Stomach (tissue), 9 donors: Measurements from ENCODE around the gene ISG15. TPM values are rescaled to one million over a fixed set of nuclear protein-coding genes. Genes with fewer than 3 reads are reported as not detected.
"Not testable (repeated sequence)": the region's sequence is repeated elsewhere in the genome, so short reads cannot be mapped to it uniquely, and the experiment has no call there.

Experiments used
- DNase-seq, 2 donors: peaks; one replicate each; pipeline versions ENCODE4 v3.0.0 to v3.0.0-alpha.2; 2013 to 2019
- H3K27ac ChIP-seq, 5 donors: fragments of 200-600 bp in 4 of 5; sonication (generic) in 4 of 5; one replicate each; pipeline ENCODE4 v1.5.1; 2013 to 2019; ENCODE audit warnings: mild to moderate bottlenecking in 1 of 5, moderate library complexity in 1 of 5
- H3K27me3 ChIP-seq, 3 donors: fragments of 200-600 bp; sonication (generic); one replicate each; pipeline ENCODE4 v1.5.1; 2017 to 2019; ENCODE audit warnings: mixed run types in 1 of 3
- H3K36me3 ChIP-seq, 4 donors: fragments of 200-600 bp; sonication (generic); 1 replicate in 3 of 4; 2 replicates in 1 of 4; pipeline ENCODE4 v1.5.1; 2016 to 2019
- H3K4me1 ChIP-seq, 4 donors: fragments of 200-600 bp; sonication (generic); one replicate each; pipeline ENCODE4 v1.5.1; 2016 to 2019
- H3K4me3 ChIP-seq, 4 donors: fragments of 200-600 bp; sonication (generic) in 3 of 4; one replicate each; pipeline ENCODE4 v1.5.1; 2016 to 2019; ENCODE audit warnings: mild to moderate bottlenecking in 1 of 4
- H3K9me3 ChIP-seq, 4 donors: fragments of 200-600 bp; sonication (generic); one replicate each; pipeline ENCODE4 v1.5.1; 2016 to 2019
- EP300 ChIP-seq: sonication (generic); formaldehyde crosslinking; IDR thresholded peaks from one replicate; pipeline ENCODE4 v1.6.1; 2017; ENCODE audit warnings: antibody characterized with exemption
- POLR2A ChIP-seq, 4 donors: fragments of 450-650 bp; IDR thresholded peaks; one replicate each; pipeline ENCODE4 v1.6.1; 2016; ENCODE audit warnings: antibody characterized with exemption in 4 of 4, control low read depth in 2 of 4, mild to moderate bottlenecking in 1 of 4, moderate library complexity in 1 of 4
- POLR2AphosphoS5 ChIP-seq, 3 donors: sonication (generic); formaldehyde crosslinking; IDR thresholded peaks; one replicate each; pipeline ENCODE4 v1.6.1; 2016; ENCODE audit warnings: antibody characterized with exemption in 3 of 3
- WGBS, 5 donors: extraction: QIAGEN DNeasy Blood & Tissue Kit in 3 of 5; methylation state at CpG; one replicate each; pipeline versions ENCODE4 v1.1.5 to v1.1.7; 2013 to 2018; 5-methylcytosine and 5-hydroxymethylcytosine counted together
- intact Hi-C: fragments of 100-400 bp; cut with DNase I; formaldehyde crosslinking; loops from one replicate; pipeline ENCODE4 v1.15.1; 2023; ENCODE audit warnings: low total_unique reads
- polyA plus RNA-seq, 3 donors: library from polyadenylated mRNA; stranded (reverse); fragments of 200-250 nt; gene quantifications; one replicate each; pipeline ENCODE4 v1.2.3, GENCODE V29; 2013
- total RNA-seq, 5 donors: library from RNA; depleted of rRNA; stranded (reverse); fragments of >200 nt; gene quantifications; one replicate each; pipeline versions ENCODE4 v1.1.0 to v1.2.3, GENCODE V29; 2014 to 2016
- TF ChIP-seq, protein P1 (sequence below), 7 experiments: fragments of 450-650 bp in 4 of 7; fragments of 200-600 bp in 3 of 7; sonication (generic) in 3 of 7; IDR thresholded peaks; one replicate each; pipeline ENCODE4 v1.5.1; 2016 to 2019; ENCODE audit warnings: antibody characterized with exemption in 7 of 7, control low read depth in 2 of 7, mild to moderate bottlenecking in 1 of 7
- donor health status: healthy with polysubstance abuse.
- donor health status: Bipolar disorder and iron deficiency.
- donor health status: healthy.

The ISG15 gene
- total and polyA plus RNA-seq, 8 donors, result 16.3 to 105 (median 49.1) TPM

DNA sequence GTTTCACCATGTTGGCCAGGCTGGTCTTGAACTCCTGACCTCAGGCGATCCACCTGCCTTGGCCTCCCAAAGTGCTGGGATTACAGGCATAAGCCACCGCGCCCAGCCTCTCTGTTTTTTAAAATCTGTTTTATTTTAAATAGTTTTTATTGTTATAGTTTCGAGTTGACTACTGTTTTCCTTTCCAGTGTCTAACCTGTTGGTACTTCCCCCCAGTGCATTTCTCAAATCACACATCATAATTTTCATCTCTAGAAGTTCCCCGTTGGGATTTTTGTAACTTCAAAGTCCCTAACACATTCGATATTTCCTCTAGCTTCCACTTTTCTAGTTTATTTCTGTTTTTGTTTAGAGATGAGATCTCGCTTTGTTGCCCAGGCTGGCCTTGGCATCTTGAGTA is 20.9 kb upstream of the ISG15 start:
- H3K27me3 ChIP-seq, result peaks cover 0 to 30% (median 3%) of the 10 kb centered on the region in 3 donors
- no peak overlapping the region for H3K4me3 ChIP-seq
- TF ChIP-seq EP300 (no peak), POLR2A (IDR thresholded peaks at IDR 0.05) (no peak), POLR2AphosphoS5 (IDR thresholded peaks at IDR 0.05) (no peak)
- TF ChIP-seq, protein P1, sequence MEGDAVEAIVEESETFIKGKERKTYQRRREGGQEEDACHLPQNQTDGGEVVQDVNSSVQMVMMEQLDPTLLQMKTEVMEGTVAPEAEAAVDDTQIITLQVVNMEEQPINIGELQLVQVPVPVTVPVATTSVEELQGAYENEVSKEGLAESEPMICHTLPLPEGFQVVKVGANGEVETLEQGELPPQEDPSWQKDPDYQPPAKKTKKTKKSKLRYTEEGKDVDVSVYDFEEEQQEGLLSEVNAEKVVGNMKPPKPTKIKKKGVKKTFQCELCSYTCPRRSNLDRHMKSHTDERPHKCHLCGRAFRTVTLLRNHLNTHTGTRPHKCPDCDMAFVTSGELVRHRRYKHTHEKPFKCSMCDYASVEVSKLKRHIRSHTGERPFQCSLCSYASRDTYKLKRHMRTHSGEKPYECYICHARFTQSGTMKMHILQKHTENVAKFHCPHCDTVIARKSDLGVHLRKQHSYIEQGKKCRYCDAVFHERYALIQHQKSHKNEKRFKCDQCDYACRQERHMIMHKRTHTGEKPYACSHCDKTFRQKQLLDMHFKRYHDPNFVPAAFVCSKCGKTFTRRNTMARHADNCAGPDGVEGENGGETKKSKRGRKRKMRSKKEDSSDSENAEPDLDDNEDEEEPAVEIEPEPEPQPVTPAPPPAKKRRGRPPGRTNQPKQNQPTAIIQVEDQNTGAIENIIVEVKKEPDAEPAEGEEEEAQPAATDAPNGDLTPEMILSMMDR (IDR thresholded peaks at IDR 0.05), result no peak
- no peak for DNase-seq
- H3K27ac ChIP-seq, result no peak overlapping the region
- peaks cover 0 to 7% (median 2%) of the 10 kb centered on the region in 4 donors for H3K4me1 ChIP-seq
- H3K36me3 ChIP-seq, result no peaks in the 10 kb centered on the region
- WGBS, 5 donors, result 84 to 91% (median 87%) methylated on average over 7 of the region's 7 CpGs
- intact Hi-C loops, result no loop called here
- H3K9me3 ChIP-seq, result peaks cover 0 to 18% (median 12%) of the 10 kb centered on the region in 4 donors

DNA sequence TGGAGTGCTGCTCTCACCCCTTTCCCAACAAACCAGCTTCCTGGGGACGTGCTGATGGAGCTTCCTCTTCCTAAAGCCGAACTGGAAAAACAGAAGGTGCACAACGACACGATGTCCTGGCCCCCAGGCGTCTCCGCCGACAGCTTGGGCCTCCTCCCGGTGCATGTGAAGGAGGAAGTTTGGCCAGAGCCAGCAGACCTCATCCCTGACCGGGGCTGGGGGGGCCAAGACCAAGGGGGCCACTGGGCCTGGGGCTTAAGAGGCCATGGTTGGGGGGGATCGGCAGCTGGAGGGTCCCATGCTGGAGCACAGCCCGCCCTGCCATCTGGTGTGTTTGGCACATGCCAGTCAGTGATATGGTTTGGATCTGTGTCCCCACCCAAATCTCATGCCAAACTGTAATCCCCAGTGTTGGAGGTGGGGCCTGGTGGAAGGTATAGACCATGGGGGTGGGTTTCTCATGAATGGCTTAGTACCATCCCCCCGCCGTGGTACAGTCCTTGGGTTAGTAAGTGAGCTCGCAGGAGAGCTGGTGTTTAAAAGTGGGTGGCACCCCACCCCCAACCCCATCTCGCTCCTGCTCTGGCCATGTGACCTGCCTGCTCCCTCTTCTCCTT is 19.8 kb upstream of the ISG15 start:
- intact Hi-C loops, result no loop called here
- TF ChIP-seq POLR2A (IDR thresholded peaks at IDR 0.05) (no peak), POLR2AphosphoS5 (IDR thresholded peaks at IDR 0.05) (no peak), EP300 (no peak)
- TF ChIP-seq, protein P1 (IDR thresholded peaks at IDR 0.05), result no peak
- H3K27me3 ChIP-seq, result peaks cover 0 to 42% (median 14%) of the 10 kb centered on the region in 3 donors
- DNase-seq, result no peak
- H3K9me3 ChIP-seq, result peaks cover 0 to 18% (median 12%) of the 10 kb centered on the region in 4 donors
- 65 to 87% (median 80%) methylated on average over 7 to 15 of the region's 15 CpGs for WGBS, 5 donors
- no peaks in the 10 kb centered on the region for H3K36me3 ChIP-seq
- no peak overlapping the region for H3K4me3 ChIP-seq
- H3K4me1 ChIP-seq, result peaks cover 4 to 17% (median 13%) of the 10 kb centered on the region in 4 donors
- H3K27ac ChIP-seq, result no peak overlapping the region

DNA sequence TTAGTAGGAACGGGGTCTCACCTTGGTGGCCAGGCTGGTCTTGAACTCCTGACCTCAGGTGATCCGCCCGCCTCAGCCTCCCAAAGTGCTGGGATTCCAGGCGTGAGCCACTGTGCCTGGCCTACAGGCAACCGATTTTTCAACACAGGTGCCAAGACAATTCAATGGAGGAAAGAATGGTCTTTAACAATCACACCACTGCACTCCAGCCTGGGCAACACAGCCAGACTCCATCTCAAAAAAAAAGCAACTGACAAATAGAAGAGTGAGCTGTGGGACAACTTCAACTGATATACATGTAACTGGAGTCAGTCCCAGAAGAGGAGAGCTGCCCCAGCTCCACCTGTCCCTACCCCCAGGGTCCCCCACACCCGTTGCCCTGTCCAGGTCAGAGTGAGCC is 18.8 kb upstream of the ISG15 start:
- peaks cover 14 to 27% (median 23%) of the 10 kb centered on the region in 4 donors for H3K4me1 ChIP-seq
- 77 to 89% (median 83%) methylated on average over 6 of the region's 6 CpGs for WGBS, 5 donors
- H3K9me3 ChIP-seq, result peaks cover 0 to 18% (median 12%) of the 10 kb centered on the region in 4 donors
- H3K27ac ChIP-seq, H3K4me3 ChIP-seq, intact Hi-C loops, H3K36me3 ChIP-seq, DNase-seq: not testable (repeated sequence)
- H3K27me3 ChIP-seq, result peaks cover 0 to 52% (median 25%) of the 10 kb centered on the region in 3 donors

DNA sequence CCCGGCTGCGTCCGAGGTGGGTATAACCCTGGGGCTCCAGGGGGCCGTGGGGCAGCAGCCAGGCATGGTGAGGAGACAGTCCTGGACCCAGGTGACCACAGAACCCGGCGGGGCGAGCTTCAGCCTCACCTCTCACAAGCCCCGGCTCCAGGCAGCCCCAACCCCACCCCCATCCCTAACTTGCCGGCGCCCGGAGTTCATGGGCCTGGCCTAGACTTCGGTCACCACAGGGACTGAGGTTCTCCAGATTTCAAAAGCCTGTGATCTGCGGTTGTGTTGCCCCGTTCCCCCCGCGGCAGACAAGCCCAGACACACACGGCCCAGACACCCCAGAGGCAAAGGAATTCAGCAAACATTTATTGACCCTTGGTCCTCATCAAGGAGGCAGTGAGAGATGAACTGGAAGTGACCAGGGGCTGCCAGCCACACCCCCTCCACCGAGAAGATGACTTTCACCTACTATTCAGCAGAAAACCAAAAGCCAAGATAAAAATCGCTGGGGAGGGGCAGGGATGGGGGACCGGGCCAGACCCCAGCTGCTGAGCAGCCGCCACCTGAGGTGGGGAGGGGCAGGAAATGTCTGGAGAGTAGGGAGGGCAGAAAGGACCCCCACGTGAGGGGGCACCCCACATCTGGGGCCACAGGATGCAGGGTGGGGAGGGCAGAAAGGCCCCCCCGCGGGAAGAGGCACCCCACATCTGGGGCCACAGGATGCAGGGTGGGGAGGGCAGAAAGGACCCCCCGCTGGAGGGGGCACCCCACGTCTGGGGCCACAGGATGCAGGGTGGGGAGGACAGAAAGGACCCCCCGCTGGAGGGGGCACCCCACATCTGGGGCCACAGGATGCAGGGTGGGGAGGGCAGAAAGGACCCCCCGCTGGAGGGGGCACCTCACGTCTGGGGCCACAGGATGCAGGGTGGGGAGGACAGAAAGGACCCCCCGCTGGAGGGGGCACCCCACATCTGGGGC is 17.3 kb upstream of the ISG15 start:
- Histone ChIP-seq H3K4me3 (no peak overlapping the region), H3K36me3 (no peaks in the 10 kb centered on the region), H3K4me1 (peaks cover 25 to 41% (median 37%) of the 10 kb centered on the region in 4 donors), H3K9me3 (peaks cover 0 to 18% (median 12%) of the 10 kb centered on the region in 4 donors), H3K27ac (no peak overlapping the region), H3K27me3 (peaks cover 0 to 66% (median 36%) of the 10 kb centered on the region in 3 donors)
- intact Hi-C loops, result no loop called here
- TF ChIP-seq, protein P1 (IDR thresholded peaks at IDR 0.05), result no peak
- no peak for TF ChIP-seq EP300
- no peak for TF ChIP-seq POLR2A (IDR thresholded peaks at IDR 0.05)
- TF ChIP-seq POLR2AphosphoS5 (IDR thresholded peaks at IDR 0.05), result no peak
- WGBS, 5 donors, result 31 to 35% (median 33%) methylated on average over 21 to 30 of the region's 30 CpGs
- DNase-seq, result peak in 1 of 2 donors; percentile 27
